Naive thymus-derived CD4-positive, alpha-beta T cell (primary cell): ENCODE data around the gene ABCC5. TPM values are rescaled to one million over a fixed set of nuclear protein-coding genes. Genes with fewer than 3 reads are reported as not detected.
"Not testable (repeated sequence)": the region's sequence is repeated elsewhere in the genome, so short reads cannot be mapped to it uniquely, and the experiment has no call there.

Source experiments
- ATAC-seq: fragments of 150-1000 bp; cut with Tn5 transposase; 2 replicates; pipeline ENCODE4 v1.10.0; 2021; ENCODE audit warnings: mild to moderate bottlenecking, moderate library complexity
- CTCF ChIA-PET: fragments of 350-600 bp; sonication (Branson Sonifier 250); formaldehyde crosslinking; loops from one replicate; lab custom pipeline; 2021; ENCODE audit warnings: antibody characterized with exemption; lab: Charles Lee
- POLR2A ChIA-PET: fragments of 350-600 bp; sonication (Branson Sonifier 250); formaldehyde crosslinking; loops from one replicate; lab custom pipeline; 2021; ENCODE audit warnings: antibody characterized with exemption, inconsistent platforms; lab: Charles Lee
- DNase-seq, 9 donors: peaks; one replicate each; pipeline versions ENCODE4 v3.0.0 to v3.0.0-alpha.2; 2020 to 2022; ENCODE audit warnings: mixed read lengths in 1 of 9
- H3K27ac ChIP-seq: one replicate; pipeline ENCODE4 v1.7.0; 2013; ENCODE audit warnings: mild to moderate bottlenecking, low read depth, low read length, moderate library complexity
- H3K27me3 ChIP-seq, 2 donors: one replicate each; pipeline ENCODE4 v1.7.0; 2013; ENCODE audit warnings: low read length in 2 of 2, mild to moderate bottlenecking in 2 of 2, moderate library complexity in 2 of 2; ENCODE audit not compliant: control insufficient read depth in 2 of 2, insufficient read depth in 2 of 2
- H3K36me3 ChIP-seq, 3 experiments: 1 replicate in 2 of 3; 2 replicates in 1 of 3; pipeline ENCODE4 v1.7.0; 2013; ENCODE audit warnings: low read length in 3 of 3, mild to moderate bottlenecking in 3 of 3, moderate library complexity in 1 of 3; ENCODE audit not compliant: insufficient read depth in 3 of 3, control insufficient read depth in 2 of 3
- H3K4me1 ChIP-seq, 2 donors: one replicate each; pipeline ENCODE4 v1.7.0; 2013; ENCODE audit warnings: low read length in 2 of 2, mild to moderate bottlenecking in 2 of 2, moderate library complexity in 1 of 2; ENCODE audit not compliant: control insufficient read depth in 2 of 2, insufficient read depth in 2 of 2
- H3K4me3 ChIP-seq: 2 replicates; pipeline ENCODE4 v1.7.0; 2013; ENCODE audit warnings: mild to moderate bottlenecking, low read length
- H3K9me3 ChIP-seq, 3 experiments: 1 replicate in 2 of 3; 2 replicates in 1 of 3; pipeline ENCODE4 v1.7.0; 2013; ENCODE audit warnings: low read length in 3 of 3; ENCODE audit not compliant: control insufficient read depth in 2 of 3
- H3K27ac Mint-ChIP-seq, 9 donors: one replicate each; pipeline ENCODE4 v1.8.0; 2020 to 2022; ENCODE audit warnings: mixed read lengths in 9 of 9, mild to moderate bottlenecking in 8 of 9, moderate library complexity in 5 of 9, inconsistent platforms in 2 of 9
- H3K27me3 Mint-ChIP-seq, 5 donors: one replicate each; pipeline ENCODE4 v1.8.0; 2021 to 2022; ENCODE audit warnings: mixed read lengths in 5 of 5, mild to moderate bottlenecking in 1 of 5
- H3K36me3 Mint-ChIP-seq, 5 donors: one replicate each; pipeline ENCODE4 v1.8.0; 2020 to 2022; ENCODE audit warnings: mixed read lengths in 5 of 5, mild to moderate bottlenecking in 3 of 5, inconsistent platforms in 1 of 5
- H3K4me1 Mint-ChIP-seq, 7 donors: one replicate each; pipeline ENCODE4 v1.8.0; 2020 to 2022; ENCODE audit warnings: mixed read lengths in 7 of 7, mild to moderate bottlenecking in 3 of 7, inconsistent platforms in 1 of 7
- H3K4me3 Mint-ChIP-seq, 10 donors: one replicate each; pipeline ENCODE4 v1.8.0; 2020 to 2022; ENCODE audit warnings: mild to moderate bottlenecking in 10 of 10, mixed read lengths in 10 of 10, moderate library complexity in 6 of 10, inconsistent platforms in 2 of 10
- H3K9me3 Mint-ChIP-seq, 11 donors: one replicate each; pipeline ENCODE4 v1.8.0; 2020 to 2022; ENCODE audit warnings: mixed read lengths in 11 of 11, mild to moderate bottlenecking in 4 of 11, inconsistent platforms in 1 of 11, moderate library complexity in 1 of 11
- intact Hi-C, 2 donors: fragments of 100-400 bp; cut with micrococcal nuclease; formaldehyde crosslinking; loops; one replicate each; pipeline ENCODE4 v1.15.1; 2023
- polyA plus RNA-seq, 2 donors: library from polyadenylated mRNA; unstranded; fragments of 300-500 nt; fragmentation: Illumina TruSeq; gene quantifications; one replicate each; pipeline ENCODE4 v1.2.3, GENCODE V29; 2021
- total RNA-seq, 6 experiments: library from RNA in 5 of 6; stranded (reverse) in 5 of 6; gene quantifications; 1 replicate in 5 of 6; 2 replicates in 1 of 6; pipeline ENCODE4 v1.2.3 and lab custom pipeline; 2021 to 2026

ABCC5 gene
- total and polyA plus RNA-seq, 7 experiments from 2014 or later, result 8.6 to 50.4 (median 24.7) TPM

- no peak for ATAC-seq
- intact Hi-C loops, result no loop called here
- no peak overlapping the region for H3K4me3 Mint-ChIP-seq
Measured at GRCh38 chr3:184050217-184050847, 32.6 kb upstream of the ABCC5 start.

GRCh38 chr3:184045995-184046394 lies 28.3 kb upstream of the ABCC5 start:
- ATAC-seq (no peak), DNase-seq (no peak)
- Mint-ChIP-seq H3K36me3 (no peaks in the 10 kb centered on the region), H3K27ac (no peak overlapping the region), H3K9me3 (no peaks in the 10 kb centered on the region), H3K27me3 (peaks cover 0 to 13% (median 8%) of the 10 kb centered on the region in 5 donors), H3K4me3 (no peak overlapping the region), H3K4me1 (peaks cover 0 to 3% (median 0%) of the 10 kb centered on the region in 7 donors)
- H3K4me3 ChIP-seq, result no peak overlapping the region
- no peaks in the 10 kb centered on the region for H3K36me3 ChIP-seq
- POLR2A ChIA-PET, result no interaction called here
- no peaks in the 10 kb centered on the region for H3K4me1 ChIP-seq
- intact Hi-C loops, result no loop called here
- no peak overlapping the region for H3K27ac ChIP-seq
- no peaks in the 10 kb centered on the region for H3K9me3 ChIP-seq
- CTCF ChIA-PET, result no interaction called here
- no peaks in the 10 kb centered on the region for H3K27me3 ChIP-seq

More at GRCh38 chr3:184050217-184050847, 32.6 kb upstream of the ABCC5 start:
- H3K4me1 ChIP-seq, result no peaks in the 10 kb centered on the region
- Mint-ChIP-seq H3K4me1 (peaks cover 0 to 5% (median 0%) of the 10 kb centered on the region in 7 donors), H3K27ac (no peak overlapping the region), H3K9me3 (no peaks in the 10 kb centered on the region), H3K36me3 (no peaks in the 10 kb centered on the region), H3K27me3 (peaks cover 0 to 18% (median 12%) of the 10 kb centered on the region in 5 donors)
- DNase-seq, result no peak
- no peak overlapping the region for H3K4me3 ChIP-seq
- H3K36me3 ChIP-seq, result no peaks in the 10 kb centered on the region
- no peaks in the 10 kb centered on the region for H3K27me3 ChIP-seq
- ChIA-PET POLR2A (no interaction called here), CTCF (interaction anchor here (0.6 kb wide), 1 partner anchor 39 kb away, joined by 4 read pairs; no protein-coding TSS in a partner anchor)
- H3K27ac ChIP-seq, result no peak overlapping the region
- no peaks in the 10 kb centered on the region for H3K9me3 ChIP-seq

- H3K4me3 Mint-ChIP-seq, result no peak overlapping the region
- intact Hi-C loops, result no loop called here
- ChIA-PET POLR2A (interaction anchor here (0.7 kb wide), 1 partner anchor 1682 kb away, joined by 6 read pairs; no protein-coding TSS in a partner anchor), CTCF (no interaction called here)
- no peak overlapping the region for H3K27ac Mint-ChIP-seq
- Histone ChIP-seq H3K27me3 (no peaks in the 10 kb centered on the region), H3K4me1 (no peaks in the 10 kb centered on the region), H3K9me3 (no peaks in the 10 kb centered on the region), H3K36me3 (no peaks in the 10 kb centered on the region), H3K27ac (no peak overlapping the region), H3K4me3 (no peak overlapping the region)
- H3K36me3 Mint-ChIP-seq, result no peaks in the 10 kb centered on the region
- ATAC-seq, result no peak
- H3K27me3 Mint-ChIP-seq, result peaks cover 0 to 5% (median 0%) of the 10 kb centered on the region in 5 donors
- DNase-seq, result no peak
- H3K9me3 Mint-ChIP-seq, result no peaks in the 10 kb centered on the region
- H3K4me1 Mint-ChIP-seq, result no peaks in the 10 kb centered on the region
Measured at GRCh38 chr3:184042617-184043016, 24.9 kb upstream of the ABCC5 start.

- CTCF ChIA-PET, result no interaction called here
- POLR2A ChIA-PET, result no interaction called here
Measured at GRCh38 chr3:184040010-184040409, 22.3 kb upstream of the ABCC5 start.

GRCh38 chr3:184039414-184039813 lies 21.7 kb upstream of the ABCC5 start:
- H3K27ac ChIP-seq, result no peak overlapping the region
- Mint-ChIP-seq H3K27ac (no peak overlapping the region), H3K36me3 (no peaks in the 10 kb centered on the region), H3K9me3 (no peaks in the 10 kb centered on the region), H3K4me1 (no peaks in the 10 kb centered on the region), H3K4me3 (no peak overlapping the region), H3K27me3 (no peaks in the 10 kb centered on the region)
- intact Hi-C loops, result loop anchor here in 1 of 2 donors (5.0 kb wide), 1 partner anchor 213 kb away; no protein-coding TSS in a partner anchor
- DNase-seq, result no peak
- no peaks in the 10 kb centered on the region for H3K36me3 ChIP-seq
- H3K4me3 ChIP-seq, result no peak overlapping the region
- ChIA-PET POLR2A (no interaction called here), CTCF (no interaction called here)
- H3K9me3 ChIP-seq, result no peaks in the 10 kb centered on the region
- no peaks in the 10 kb centered on the region for H3K4me1 ChIP-seq
- H3K27me3 ChIP-seq, result no peaks in the 10 kb centered on the region
- no peak for ATAC-seq

More at GRCh38 chr3:184040010-184040409, 22.3 kb upstream of the ABCC5 start:
- Mint-ChIP-seq H3K9me3 (no peaks in the 10 kb centered on the region), H3K27ac (no peak overlapping the region), H3K27me3 (peaks cover 0 to 4% (median 0%) of the 10 kb centered on the region in 5 donors), H3K4me3 (no peak overlapping the region), H3K36me3 (no peaks in the 10 kb centered on the region), H3K4me1 (no peaks in the 10 kb centered on the region)
- Histone ChIP-seq H3K4me1 (no peaks in the 10 kb centered on the region), H3K27ac (no peak overlapping the region), H3K27me3 (no peaks in the 10 kb centered on the region), H3K36me3 (no peaks in the 10 kb centered on the region), H3K4me3 (no peak overlapping the region), H3K9me3 (no peaks in the 10 kb centered on the region)
- ATAC-seq (no peak), DNase-seq (no peak)
- intact Hi-C loops, result no loop called here

- H3K36me3 ChIP-seq, H3K27me3 ChIP-seq, POLR2A ChIA-PET, ATAC-seq, H3K4me1 Mint-ChIP-seq, H3K9me3 Mint-ChIP-seq, H3K27ac ChIP-seq, H3K4me1 ChIP-seq, H3K4me3 Mint-ChIP-seq, H3K27me3 Mint-ChIP-seq, DNase-seq, H3K36me3 Mint-ChIP-seq, H3K4me3 ChIP-seq, CTCF ChIA-PET, H3K27ac Mint-ChIP-seq, H3K9me3 ChIP-seq: not testable (repeated sequence)
- intact Hi-C loops, result loop anchor here in 1 of 2 donors (5.0 kb wide), 1 partner anchor 214 kb away; no protein-coding TSS in a partner anchor
Measured at GRCh38 chr3:184038307-184038706, 20.6 kb upstream of the ABCC5 start.

GRCh38 chr3:184037816-184038215 lies 20.1 kb upstream of the ABCC5 start:
- no peak overlapping the region for H3K4me3 ChIP-seq
- no peak overlapping the region for H3K27ac ChIP-seq
- DNase-seq, result no peak
- Mint-ChIP-seq H3K4me3 (no peak overlapping the region), H3K9me3 (no peaks in the 10 kb centered on the region), H3K36me3 (no peaks in the 10 kb centered on the region), H3K4me1 (no peaks in the 10 kb centered on the region), H3K27ac (no peak overlapping the region), H3K27me3 (peaks cover 0 to 4% (median 0%) of the 10 kb centered on the region in 5 donors)
- no peaks in the 10 kb centered on the region for H3K9me3 ChIP-seq
- no peak for ATAC-seq
- CTCF ChIA-PET, result no interaction called here
- POLR2A ChIA-PET, result no interaction called here
- H3K27me3 ChIP-seq, result no peaks in the 10 kb centered on the region
- no peaks in the 10 kb centered on the region for H3K4me1 ChIP-seq
- intact Hi-C loops, result loop anchor here in 1 of 2 donors (5.0 kb wide), 1 partner anchor 214 kb away; no protein-coding TSS in a partner anchor
- no peaks in the 10 kb centered on the region for H3K36me3 ChIP-seq
